Mesenteric fat pad (tissue), 1 donor: ENCODE data around the gene SLIT3. TPM values are rescaled to one million over a fixed set of nuclear protein-coding genes. Genes with fewer than 3 reads are reported as not detected.

Experiments
- DNase-seq: peaks from one replicate; pipeline ENCODE4 v3.0.0-alpha.2; 2020; ENCODE audit warnings: low spot score
- total RNA-seq: library from RNA; stranded (reverse); fragmentation: NEBNext Ultra II Directional; extraction: Animal tissue kit (Norgen Biotek cat#: 25700); gene quantifications from one replicate; pipeline ENCODE4 v1.2.1, GENCODE V29; 2021
- donor health status: DM: yes; HTN: yes; CAD: no.

SLIT3 gene
- total RNA-seq, 1 donor from 2014 or later: 83.6 TPM

DNA sequence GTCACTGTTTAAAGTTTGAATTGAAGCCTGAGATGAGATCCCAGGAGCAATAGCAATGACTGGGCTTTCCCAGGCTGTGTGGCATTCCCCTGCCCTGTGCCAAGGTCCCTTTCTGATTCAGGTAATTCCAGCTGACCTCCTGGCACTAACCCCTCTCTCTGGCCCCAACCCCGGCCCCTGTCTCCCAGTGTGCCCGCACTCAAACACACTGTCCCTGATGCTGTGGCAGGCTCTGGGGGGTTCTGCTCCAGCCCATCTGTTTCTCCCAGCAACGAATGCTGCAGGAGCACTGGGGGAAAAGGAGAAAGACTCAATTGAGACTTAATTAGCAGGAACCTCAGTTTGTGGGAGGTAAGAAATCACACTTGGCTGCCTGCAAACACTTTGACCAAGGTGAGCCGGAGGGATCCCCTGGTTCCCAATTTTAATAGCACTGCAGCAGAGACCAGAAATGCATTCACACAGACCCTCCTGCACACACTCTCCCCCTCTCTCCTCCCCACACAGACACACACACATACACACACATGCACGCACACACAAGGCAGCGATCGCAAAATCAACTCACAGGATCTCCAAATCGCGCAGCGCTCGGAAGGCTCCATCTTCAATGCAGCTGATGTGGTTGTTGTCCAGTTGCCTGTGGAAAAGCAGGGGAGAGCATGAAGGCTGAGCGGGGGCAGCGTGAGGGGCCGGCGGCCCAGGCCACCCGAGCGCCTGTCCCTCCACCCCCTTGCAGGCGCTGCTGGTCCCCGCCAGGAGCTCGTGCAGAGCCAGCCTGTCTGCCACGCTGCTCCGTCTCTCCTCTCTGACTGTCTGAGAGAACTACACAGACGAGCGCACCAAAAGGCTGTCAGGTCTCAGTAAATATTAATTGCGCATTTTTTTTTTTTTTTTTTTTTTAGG is 456.7 kb downstream of the SLIT3 start:
- DNase-seq: no peak

DNA sequence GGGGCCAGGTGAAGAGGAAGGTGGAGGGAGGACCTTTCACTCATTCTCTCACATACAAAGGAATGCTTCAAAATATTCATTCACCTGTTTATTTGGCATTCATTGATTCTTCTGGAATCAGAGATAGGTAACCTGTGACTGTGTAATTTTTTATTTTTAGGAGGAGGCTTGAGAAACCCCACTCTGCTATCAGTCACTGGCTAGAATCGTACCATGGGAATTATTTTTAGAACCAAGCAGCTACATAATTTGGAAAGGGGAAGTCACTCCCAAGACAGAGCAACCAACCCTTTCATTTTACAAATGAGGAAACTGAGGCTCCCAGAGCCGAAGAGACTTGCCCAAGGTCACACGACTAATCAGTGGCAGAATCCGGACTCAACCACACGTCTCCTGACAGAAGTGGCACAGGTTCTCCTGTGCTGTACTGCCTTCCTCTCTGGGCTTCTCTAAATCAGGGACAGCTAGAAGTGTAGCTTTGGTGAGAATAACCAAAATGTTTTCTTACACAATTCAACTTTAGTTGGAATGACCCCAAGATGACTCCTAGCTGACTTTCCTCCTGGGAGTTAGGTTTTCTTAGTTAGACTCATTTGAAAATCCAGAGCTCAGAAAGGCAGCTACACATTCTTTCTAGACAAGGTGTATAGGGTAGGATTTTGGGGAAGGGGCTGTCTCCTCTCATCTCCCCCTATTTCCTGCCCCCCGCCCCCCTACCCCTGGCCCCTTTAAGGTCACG is 457.5 kb downstream of the SLIT3 start:
- no peak for DNase-seq

DNA sequence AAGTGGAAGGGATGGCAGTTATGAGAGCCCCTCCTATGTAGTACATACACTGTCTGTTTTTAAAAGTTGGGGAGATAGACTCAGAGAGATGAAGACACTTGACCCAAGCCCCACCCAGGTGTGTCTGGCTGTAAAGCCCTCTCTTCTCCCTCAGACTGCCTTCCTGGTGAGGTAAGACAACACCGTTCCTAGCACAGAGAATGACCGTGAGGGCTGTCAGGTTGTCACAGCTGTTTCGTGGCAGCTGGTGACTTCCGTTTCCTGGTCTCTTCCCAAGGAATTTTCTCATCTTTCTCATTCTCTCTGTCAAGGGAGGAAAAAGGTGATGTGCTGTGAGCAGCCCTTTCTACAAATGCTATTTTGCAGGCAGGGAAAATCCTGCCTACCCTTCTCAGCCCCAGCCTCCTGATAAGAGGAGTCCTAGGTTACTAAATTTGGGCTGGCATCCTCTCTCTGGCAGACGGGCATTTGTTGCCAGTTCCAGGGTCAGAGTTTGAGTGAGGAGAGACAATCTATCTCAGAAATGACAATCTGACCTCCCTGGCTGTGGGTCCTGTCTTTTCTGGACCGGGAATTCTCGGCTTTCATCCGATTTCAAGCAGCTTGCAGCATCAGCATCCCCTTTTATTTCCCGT is 458.3 kb downstream of the SLIT3 start:
- DNase-seq: no peak

DNA sequence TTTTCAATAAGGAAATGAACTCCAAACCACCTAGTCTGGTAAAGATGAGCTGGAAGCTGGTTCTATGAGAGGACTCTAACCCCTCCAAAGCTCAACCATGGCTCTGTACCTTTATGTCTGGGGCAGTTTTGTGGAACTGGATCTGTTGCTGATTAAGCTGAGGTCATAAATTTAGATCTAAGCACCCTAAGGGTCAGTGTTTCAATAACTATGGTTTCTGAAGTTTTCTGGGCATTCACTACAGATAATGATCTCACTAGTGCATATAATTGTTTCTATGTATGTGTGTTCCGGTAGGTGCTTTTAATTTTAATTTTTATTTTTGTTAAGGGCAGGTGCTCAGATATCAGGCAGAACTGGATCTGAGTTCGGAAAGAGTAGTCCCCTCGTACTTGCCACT is 463.1 kb downstream of the SLIT3 start:
- DNase-seq: no peak

DNA sequence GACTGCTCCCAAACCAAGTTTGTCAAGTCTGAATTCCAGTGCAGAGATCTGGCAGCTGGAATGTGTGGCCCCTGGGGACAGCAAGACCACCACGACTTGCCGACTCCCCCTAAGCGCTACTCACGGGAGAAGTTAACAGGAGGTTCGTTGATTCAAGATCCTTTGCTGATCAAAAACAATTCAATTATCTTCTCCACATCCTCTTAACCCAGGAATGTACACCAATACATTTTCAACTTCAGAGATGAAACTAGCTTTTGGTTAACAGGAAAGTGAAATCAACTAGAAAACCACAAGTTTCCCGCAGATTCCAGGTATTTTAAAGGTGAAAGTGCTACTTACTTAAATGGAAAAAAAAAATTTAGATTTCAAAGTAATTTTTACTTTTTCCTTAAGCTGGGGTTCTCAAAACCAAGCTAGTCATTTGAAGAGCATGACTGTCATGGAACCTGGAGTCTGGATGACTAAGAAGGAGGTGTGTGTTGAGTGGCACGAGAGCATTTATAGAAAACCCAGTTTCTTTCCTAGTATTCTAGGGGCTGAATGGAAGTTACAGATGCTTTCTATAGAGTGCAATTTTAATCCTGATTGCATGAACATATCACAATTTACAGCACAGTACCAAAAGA is 464.2 kb downstream of the SLIT3 start:
- no peak for DNase-seq

GRCh38 chr5:168833936-168834335 is 467.0 kb downstream of the SLIT3 start:
- DNase-seq: peak; percentile 59

GRCh38 chr5:168833383-168833782 is 467.6 kb downstream of the SLIT3 start:
- DNase-seq: peak; percentile 39

DNA sequence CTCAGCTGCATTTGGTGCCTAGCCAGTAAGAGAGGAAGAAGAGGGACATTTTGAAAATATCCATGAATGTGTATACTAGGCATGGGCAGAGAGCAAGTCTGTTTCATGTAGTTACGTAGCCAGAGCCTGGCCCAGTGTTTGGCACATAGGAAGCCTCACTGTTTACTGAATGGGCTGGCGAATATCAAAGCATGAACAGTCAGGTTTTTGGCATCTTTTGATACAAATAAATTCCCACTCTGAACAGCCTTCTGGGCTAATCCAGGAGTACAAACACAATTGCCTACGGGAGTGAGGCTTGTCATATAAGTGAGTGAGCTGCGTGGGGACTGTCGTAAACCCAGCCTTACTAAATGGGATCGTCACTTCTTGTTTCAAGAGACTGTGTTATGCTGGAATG is 468.6 kb downstream of the SLIT3 start:
- DNase-seq: peak; percentile 4

DNA sequence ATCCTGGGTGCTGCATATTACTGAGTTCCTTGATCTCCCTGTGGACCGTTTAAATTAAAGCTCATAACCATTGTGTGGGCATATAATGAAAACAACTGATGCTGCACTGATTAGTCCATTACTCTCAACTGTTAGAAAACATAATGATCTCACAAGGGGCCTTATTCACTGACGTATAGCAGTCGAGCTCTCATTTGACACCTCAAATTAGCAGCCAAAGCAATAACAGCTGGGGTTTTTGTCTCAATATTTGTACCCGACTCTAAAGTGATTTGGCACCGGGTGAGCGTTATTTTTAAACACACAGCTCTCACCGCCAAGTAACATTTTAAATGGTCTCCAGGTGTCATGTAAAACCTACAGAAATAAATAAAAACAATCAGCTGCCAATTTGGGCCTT is 469.6 kb downstream of the SLIT3 start:
- DNase-seq: no peak

GRCh38 chr5:168830833-168831232 is 470.1 kb downstream of the SLIT3 start:
- DNase-seq: peak; percentile 30

DNA sequence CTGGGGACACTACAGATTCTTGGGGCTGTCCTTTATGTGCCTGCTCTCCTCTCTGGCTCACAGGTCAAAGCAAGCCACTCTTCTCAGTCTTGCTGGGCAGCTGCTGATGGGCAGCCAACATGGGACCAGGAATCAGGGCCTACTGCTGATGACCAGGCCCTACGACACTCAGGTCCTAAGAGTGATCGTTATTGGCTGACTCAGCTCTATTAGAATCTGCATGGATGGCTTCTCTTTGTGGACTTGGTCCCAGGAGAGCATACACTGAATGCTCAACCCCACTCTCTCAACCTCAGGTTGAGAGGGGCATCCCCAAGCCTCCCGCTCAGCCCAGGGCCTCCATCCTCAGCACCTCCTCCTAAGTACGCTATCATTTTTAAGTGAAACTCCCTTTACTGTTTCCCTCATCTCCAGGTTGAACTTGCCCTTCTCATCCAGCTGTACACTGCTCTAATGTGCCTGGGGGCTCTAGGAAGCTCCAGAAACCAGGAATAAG is 471.0 kb downstream of the SLIT3 start:
- DNase-seq: no peak

DNA sequence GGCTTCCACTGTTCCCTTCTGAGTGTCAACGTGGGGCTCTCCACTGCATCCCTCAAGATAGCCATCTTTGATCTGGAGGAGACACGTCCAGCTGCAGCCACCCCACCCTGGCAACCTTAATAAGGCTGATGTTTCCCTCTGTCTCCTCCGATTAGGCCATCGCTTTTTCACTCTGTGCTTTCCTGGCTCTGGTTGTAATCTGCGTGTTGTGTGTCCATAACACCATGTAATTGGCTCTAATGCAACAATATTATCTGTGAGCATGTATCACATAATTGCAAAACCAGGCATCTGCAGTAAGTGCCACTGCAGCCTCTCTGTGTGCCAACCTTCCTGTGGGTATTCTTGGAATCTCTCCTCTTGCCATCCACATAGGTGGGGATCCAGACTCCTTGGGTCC is 471.9 kb downstream of the SLIT3 start:
- no peak for DNase-seq

DNA sequence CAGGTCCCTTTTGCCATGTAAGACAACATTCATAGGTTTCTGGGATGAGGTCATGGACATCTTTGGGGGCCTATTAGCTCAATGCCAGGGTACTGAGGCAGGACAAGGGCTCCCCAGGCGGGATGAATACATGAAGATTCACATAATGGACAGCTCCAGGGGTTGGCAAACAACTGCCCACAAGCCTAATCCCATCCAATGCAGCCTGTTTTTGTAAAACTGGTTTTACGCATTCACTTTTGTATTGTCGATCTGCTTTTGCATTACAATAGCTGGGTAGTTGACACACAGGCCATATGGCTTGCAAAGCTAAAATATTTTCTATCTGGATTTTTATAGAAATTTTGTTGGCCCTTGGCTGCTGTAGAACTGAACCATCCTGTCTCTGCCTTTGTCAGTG is 473.3 kb downstream of the SLIT3 start:
- no peak for DNase-seq

DNA sequence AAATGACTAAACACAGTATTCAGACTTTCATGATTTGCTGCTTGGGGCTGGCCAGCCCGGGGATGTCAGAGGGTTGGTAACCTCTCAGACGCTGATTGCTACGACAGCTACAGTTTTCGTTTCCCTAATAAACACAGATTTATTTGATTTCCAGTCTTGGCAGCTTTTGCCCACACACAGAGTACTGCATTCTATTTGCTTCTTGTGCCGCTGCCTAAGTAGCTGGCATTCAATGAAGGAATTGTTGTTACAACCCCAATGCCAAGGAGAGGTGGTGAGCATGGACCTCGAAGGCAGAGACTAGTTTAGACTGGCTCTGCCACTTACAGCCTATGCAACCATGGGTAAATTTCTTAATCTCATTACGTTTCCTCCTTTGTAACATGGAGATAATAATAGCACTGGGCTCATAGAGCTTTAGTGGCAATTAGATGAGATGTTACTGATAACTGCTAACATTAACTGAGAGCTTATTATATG is 474.7 kb downstream of the SLIT3 start:
- no peak for DNase-seq

DNA sequence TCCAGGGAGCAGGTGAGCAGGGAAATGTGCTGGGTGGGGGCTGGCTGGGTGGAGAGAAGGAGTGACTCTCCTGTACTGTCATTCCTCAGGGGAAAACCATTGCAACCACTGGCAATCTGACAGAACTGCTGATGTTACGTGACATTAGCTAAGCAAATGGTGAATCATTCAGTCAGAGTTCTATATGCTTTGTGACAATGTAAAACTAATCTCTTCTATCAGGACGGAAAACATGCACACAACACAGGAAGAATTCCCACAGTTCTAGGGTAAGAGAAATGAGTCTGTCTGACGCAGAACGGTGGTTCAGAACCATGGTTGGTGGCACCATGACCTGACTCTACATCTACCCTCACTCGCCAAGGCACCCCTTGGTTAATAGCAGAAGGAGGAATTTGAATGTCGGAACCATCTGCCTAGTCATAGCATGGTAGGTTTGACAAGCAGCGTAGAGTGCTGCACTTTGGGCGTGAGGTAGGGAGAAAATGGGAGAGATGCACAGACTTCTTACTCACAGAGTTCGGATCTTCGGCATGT is 478.1 kb downstream of the SLIT3 start:
- DNase-seq: no peak

- DNase-seq: no peak
Observed at GRCh38 chr5:168822248-168822744, 478.6 kb downstream of the SLIT3 start.

DNA sequence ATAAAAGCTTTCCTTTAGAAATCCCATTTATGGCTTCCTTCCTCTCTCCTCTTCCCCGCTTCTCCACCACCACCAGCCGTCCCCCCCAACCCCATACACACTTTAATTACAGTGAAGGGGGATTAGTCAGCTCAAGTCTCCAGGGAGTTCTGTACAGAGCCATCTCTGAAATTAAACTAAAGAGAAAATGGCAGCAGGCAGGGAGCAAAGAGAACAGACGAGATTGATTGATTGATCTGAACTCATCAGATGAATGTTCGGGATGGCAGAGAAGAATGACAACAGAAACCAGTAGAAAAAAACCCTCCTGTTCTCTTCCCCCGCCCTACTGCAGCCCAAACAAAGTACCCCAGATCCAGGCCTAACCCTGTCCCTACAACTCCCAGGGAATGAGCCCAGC is 480.1 kb downstream of the SLIT3 start:
- DNase-seq: no peak

DNA sequence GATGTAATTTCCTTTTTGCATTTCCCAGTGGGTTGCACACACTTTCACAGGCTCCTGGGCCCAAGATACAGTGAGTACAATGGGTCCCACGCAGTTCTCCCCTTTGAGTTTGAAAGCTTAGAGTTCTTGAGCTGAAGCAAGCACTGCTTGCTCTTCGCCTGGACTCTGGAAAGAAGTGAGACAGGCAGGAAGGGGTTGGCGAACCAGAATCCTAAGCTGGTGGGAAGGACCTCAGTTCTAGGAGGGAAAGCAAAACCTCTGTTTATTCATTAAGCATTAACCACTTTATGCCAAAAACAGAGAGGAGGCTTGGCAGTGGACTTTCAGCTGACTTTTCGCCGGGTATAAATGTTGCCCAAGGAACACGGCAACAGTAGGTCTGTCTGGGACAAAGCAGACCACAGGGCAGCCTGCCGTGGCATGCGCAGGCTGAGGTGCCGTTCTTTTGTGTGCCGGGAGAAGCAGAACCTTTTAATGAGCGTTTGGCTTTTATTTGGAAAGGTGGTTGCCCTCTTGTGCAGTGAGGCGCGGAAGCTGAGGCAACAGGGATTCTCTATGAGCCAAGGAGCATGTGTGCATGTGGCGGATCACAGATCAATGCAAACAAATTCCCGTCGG is 481.8 kb downstream of the SLIT3 start:
- DNase-seq: no peak

DNA sequence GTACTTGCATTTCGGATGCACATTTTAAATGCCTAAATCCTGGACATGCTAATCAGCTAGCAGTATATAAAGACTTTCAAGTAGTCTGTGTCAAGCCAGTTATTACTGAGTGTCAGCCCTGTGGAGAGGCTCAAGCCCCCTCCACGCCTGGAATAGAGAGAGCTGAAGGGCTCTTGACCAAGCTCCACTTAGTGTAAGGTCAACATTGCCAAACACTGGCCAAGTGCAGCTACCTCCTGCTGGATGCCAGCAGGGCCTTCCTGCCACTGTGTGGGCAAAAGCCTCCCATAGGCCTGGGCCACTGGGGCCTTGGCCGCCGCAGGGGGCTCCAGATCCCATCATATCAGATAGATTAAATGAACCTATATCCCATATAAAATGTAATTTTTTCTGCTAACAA is 482.4 kb downstream of the SLIT3 start:
- no peak for DNase-seq

- no peak for DNase-seq
Observed at GRCh38 chr5:168817591-168817990, 483.3 kb downstream of the SLIT3 start.
